CD8-positive, alpha-beta memory T cell (primary cell): Measurements from ENCODE around the gene HPSE. TPM values are rescaled to one million over a fixed set of nuclear protein-coding genes. Genes with fewer than 3 reads are reported as not detected.

Experiments used
- CTCF ChIA-PET: fragments of 350-600 bp; sonication (Branson Sonifier 250); formaldehyde crosslinking; loops from one replicate; lab custom pipeline; 2021; ENCODE audit warnings: antibody characterized with exemption; lab: Charles Lee
- POLR2A ChIA-PET: fragments of 350-600 bp; sonication (Branson Sonifier 250); formaldehyde crosslinking; loops from one replicate; lab custom pipeline; 2021; ENCODE audit warnings: antibody characterized with exemption; lab: Charles Lee
- DNase-seq, 5 donors: peaks; one replicate each; pipeline versions ENCODE4 v3.0.0 to v3.0.0-alpha.2; 2020 to 2022; ENCODE audit warnings: mixed read lengths in 1 of 5
- H3K27ac ChIP-seq: one replicate; pipeline ENCODE4 v1.7.0; 2013; ENCODE audit warnings: low read depth, mild to moderate bottlenecking, low read length, moderate library complexity
- H3K27me3 ChIP-seq: 2 replicates; pipeline ENCODE4 v1.7.0; 2013; ENCODE audit warnings: low read length, mild to moderate bottlenecking; ENCODE audit not compliant: insufficient read depth, poor library complexity, severe bottlenecking
- H3K36me3 ChIP-seq: 2 replicates; pipeline ENCODE4 v1.7.0; 2013; ENCODE audit warnings: mild to moderate bottlenecking, low read length, moderate library complexity; ENCODE audit not compliant: insufficient read depth
- H3K4me1 ChIP-seq: 2 replicates; pipeline ENCODE4 v1.7.0; 2013; ENCODE audit warnings: mild to moderate bottlenecking, low read length, moderate library complexity; ENCODE audit not compliant: insufficient read depth
- H3K4me3 ChIP-seq: 2 replicates; pipeline ENCODE4 v1.7.0; 2013; ENCODE audit warnings: mild to moderate bottlenecking, low read length
- H3K9me3 ChIP-seq: 2 replicates; pipeline ENCODE4 v1.7.0; 2013; ENCODE audit warnings: mild to moderate bottlenecking, low read length
- H3K27ac Mint-ChIP-seq, 8 donors: one replicate each; pipeline ENCODE4 v1.8.0; 2020 to 2021; ENCODE audit warnings: mixed read lengths in 8 of 8, mild to moderate bottlenecking in 6 of 8, inconsistent platforms in 3 of 8, moderate library complexity in 3 of 8
- H3K27me3 Mint-ChIP-seq, 2 donors: one replicate each; pipeline ENCODE4 v1.8.0; 2020 to 2021; ENCODE audit warnings: mixed read lengths in 2 of 2, mild to moderate bottlenecking in 1 of 2, moderate library complexity in 1 of 2
- H3K36me3 Mint-ChIP-seq, 3 donors: one replicate each; pipeline ENCODE4 v1.8.0; 2020 to 2021; ENCODE audit warnings: mixed read lengths in 3 of 3, inconsistent platforms in 1 of 3, mild to moderate bottlenecking in 1 of 3
- H3K4me1 Mint-ChIP-seq, 3 donors: one replicate each; pipeline ENCODE4 v1.8.0; 2020 to 2021; ENCODE audit warnings: mixed read lengths in 3 of 3, inconsistent platforms in 1 of 3, mild to moderate bottlenecking in 1 of 3
- H3K4me3 Mint-ChIP-seq, 7 donors: one replicate each; pipeline ENCODE4 v1.8.0; 2020 to 2021; ENCODE audit warnings: mixed read lengths in 7 of 7, mild to moderate bottlenecking in 6 of 7, moderate library complexity in 4 of 7, inconsistent platforms in 2 of 7
- H3K9me3 Mint-ChIP-seq, 5 donors: one replicate each; pipeline ENCODE4 v1.8.0; 2020 to 2022; ENCODE audit warnings: mixed read lengths in 5 of 5, mild to moderate bottlenecking in 3 of 5, moderate library complexity in 2 of 5, inconsistent platforms in 1 of 5
- polyA plus RNA-seq: library from polyadenylated mRNA; unstranded; fragments of 300-500 nt; fragmentation: Illumina TruSeq; gene quantifications from one replicate; pipeline ENCODE4 v1.2.3, GENCODE V29; 2021
- total RNA-seq, 2 experiments: library from RNA; stranded (reverse); gene quantifications; one replicate each; pipeline ENCODE4 v1.2.3, GENCODE V29; 2021

HPSE gene
- total RNA-seq, result 10 to 100 TPM; 10.6 to 10.9 TPM
- polyA plus RNA-seq, result 4.1 TPM

DNA sequence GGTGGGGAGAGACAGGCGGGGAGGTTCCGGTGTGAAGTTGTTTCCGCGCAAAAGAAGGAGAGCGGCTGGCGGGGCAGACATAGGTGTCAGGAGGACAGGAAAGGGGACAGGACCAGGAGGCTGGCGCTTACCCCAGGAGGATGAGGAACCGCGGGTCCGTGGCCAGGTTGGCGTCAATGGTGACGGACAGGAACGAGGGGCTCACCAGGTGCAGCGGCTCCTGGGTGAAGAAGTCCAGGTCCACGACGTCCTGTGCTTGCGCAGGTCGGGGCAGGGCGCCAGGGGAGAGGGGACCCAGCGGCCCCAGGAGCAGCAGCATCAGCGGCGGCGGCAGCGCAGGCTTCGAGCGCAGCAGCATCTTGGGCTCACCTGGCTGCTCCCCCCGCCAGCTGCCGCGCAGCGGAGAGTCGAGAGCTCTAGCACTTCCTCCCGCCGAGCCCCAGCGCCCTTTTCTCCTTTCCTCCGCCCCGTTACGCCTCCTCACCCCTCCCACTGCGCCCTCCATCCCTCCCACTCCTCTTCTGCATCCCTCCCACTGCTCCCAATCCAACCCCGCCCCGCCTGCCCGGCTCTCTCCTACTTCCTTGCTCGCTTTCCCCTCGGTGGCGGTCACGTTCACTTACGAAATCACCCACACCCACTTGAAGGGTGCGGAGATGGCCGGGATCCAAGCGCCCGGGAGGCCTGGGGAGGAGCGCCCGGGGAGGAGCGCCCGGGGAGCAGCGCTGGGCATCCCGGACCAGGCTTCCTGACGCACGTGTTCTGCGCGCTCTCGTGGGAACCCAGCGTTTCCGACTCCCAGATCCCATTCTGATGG is at the start of gene HPSE:
TSS of gene HPSE (minus strand) at position 424 of the 817 bp plus-strand sequence. CDS start at position 358, 66 bp downstream.
- H3K4me3 Mint-ChIP-seq, result peak within 1 kb of the TSS; percentile 83 to 97 (median 85)
- ChIA-PET POLR2A (no interaction called here), CTCF (interaction anchor here (1.1 kb wide), 1 partner anchor 54 kb away, joined by 3 read pairs; no protein-coding TSS in a partner anchor)
- DNase-seq, result peak; percentile 54 to 76 (median 61)
- Histone ChIP-seq H3K4me1 (peaks cover 5% of the 10 kb centered on the region), H3K9me3 (no peaks in the 10 kb centered on the region), H3K27ac (peak within 1 kb of the TSS; percentile 27), H3K27me3 (no peaks in the 10 kb centered on the region), H3K4me3 (peak within 1 kb of the TSS; percentile 55), H3K36me3 (no peaks in the 10 kb centered on the region)
- peaks cover 6 to 14% (median 9%) of the 10 kb centered on the region in 5 donors for H3K9me3 Mint-ChIP-seq
- H3K27me3 Mint-ChIP-seq, result peaks cover under 1 to 10% of the 10 kb centered on the region in 2 donors
- H3K4me1 Mint-ChIP-seq, result peaks cover 16 to 34% (median 30%) of the 10 kb centered on the region in 3 donors
- peaks cover 2 to 5% (median 3%) of the 10 kb centered on the region in 3 donors for H3K36me3 Mint-ChIP-seq
- H3K27ac Mint-ChIP-seq, result peak within 1 kb of the TSS; percentile 58 to 99 (median 81)

DNA sequence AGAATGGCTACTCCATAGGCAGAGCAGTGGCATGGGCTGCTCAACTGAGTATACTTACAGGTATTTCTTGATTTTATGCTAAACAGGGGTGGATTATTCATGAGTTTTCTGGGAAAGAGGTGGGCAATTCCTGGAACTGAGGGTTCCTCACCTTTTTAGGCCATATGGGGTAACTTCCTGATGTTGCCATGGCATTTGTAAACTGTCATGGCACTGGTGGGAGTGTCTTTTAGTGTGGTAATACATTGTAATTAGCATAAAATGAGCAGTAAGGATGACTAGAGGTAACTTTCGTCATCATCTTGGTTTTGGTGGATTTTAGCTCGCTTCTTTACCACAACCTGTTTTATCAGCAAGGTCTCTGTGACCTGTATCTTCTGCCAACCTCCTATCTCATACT is 48.2 kb upstream of the HPSE start:
- no peak for DNase-seq
- Histone ChIP-seq H3K9me3 (peaks cover 7% of the 10 kb centered on the region), H3K4me3 (no peak overlapping the region), H3K27ac (no peak overlapping the region), H3K4me1 (peaks cover under 1% of the 10 kb centered on the region), H3K36me3 (no peaks in the 10 kb centered on the region), H3K27me3 (no peaks in the 10 kb centered on the region)
- Mint-ChIP-seq H3K36me3 (peaks cover 0 to 10% (median 7%) of the 10 kb centered on the region in 3 donors), H3K27ac (no peak overlapping the region), H3K4me3 (peak overlapping the region in 1 of 7 donors; percentile 15), H3K27me3 (peaks cover 0 to 7% of the 10 kb centered on the region in 2 donors), H3K9me3 (peaks cover 5 to 14% (median 13%) of the 10 kb centered on the region in 5 donors), H3K4me1 (peaks cover 0 to 10% (median under 1%) of the 10 kb centered on the region in 3 donors)
- POLR2A ChIA-PET, result no interaction called here
- CTCF ChIA-PET, result no interaction called here

DNA sequence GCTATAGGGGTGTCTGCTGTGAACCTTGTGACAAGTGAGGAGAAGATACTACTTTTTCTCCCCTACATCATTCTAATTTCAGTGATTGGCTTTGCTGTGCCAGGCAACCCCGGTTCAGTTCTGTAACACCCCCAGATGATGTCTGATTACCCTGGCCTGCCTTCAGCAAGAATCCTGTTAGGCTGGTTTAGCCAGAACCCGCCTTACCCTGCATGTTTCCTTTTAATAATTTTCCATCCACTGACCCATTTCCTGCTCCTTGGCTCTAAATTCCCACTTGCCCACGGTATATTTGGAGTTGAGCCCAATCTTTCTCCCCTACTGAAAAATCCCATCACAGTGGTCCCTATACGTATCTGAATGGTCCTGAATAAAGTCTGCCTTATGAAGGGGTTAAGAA is 46.5 kb upstream of the HPSE start:
- ChIA-PET POLR2A (no interaction called here), CTCF (no interaction called here)
- Mint-ChIP-seq H3K4me1 (peaks cover 0 to 8% (median 0%) of the 10 kb centered on the region in 3 donors), H3K27me3 (peaks cover 2 to 10% of the 10 kb centered on the region in 2 donors), H3K9me3 (peaks cover 15 to 26% (median 24%) of the 10 kb centered on the region in 5 donors), H3K27ac (no peak overlapping the region), H3K4me3 (no peak overlapping the region), H3K36me3 (peaks cover 0 to 24% (median 9%) of the 10 kb centered on the region in 3 donors)
- no peak for DNase-seq
- H3K9me3 ChIP-seq, result peaks cover 10% of the 10 kb centered on the region
- no peaks in the 10 kb centered on the region for H3K27me3 ChIP-seq
- no peak overlapping the region for H3K4me3 ChIP-seq
- no peaks in the 10 kb centered on the region for H3K4me1 ChIP-seq
- no peaks in the 10 kb centered on the region for H3K36me3 ChIP-seq
- H3K27ac ChIP-seq, result no peak overlapping the region

DNA sequence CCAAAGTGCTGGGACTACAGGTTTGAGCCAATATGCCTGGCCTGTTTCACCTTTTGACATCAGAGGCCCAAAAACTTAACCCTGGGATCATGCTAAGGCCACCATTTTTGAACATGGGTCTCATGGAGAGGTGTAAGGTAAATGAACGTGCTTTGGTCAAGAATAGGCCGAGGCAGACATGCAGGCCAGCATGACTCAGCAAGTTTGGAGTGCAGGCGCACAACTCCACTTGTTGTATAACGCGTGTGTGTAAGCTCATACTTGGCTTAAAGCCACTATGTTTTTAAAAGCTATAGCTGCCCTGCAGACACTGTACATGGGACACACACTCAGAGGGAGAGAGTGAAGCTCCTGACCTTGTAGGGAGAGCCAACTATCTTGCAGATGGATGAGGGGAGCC is 43.8 kb upstream of the HPSE start:
- Histone ChIP-seq H3K27me3 (no peaks in the 10 kb centered on the region), H3K4me1 (no peaks in the 10 kb centered on the region), H3K4me3 (no peak overlapping the region), H3K27ac (no peak overlapping the region), H3K9me3 (peaks cover 10% of the 10 kb centered on the region), H3K36me3 (no peaks in the 10 kb centered on the region)
- peaks cover 0 to 30% (median 6%) of the 10 kb centered on the region in 3 donors for H3K36me3 Mint-ChIP-seq
- H3K27ac Mint-ChIP-seq, result no peak overlapping the region
- peaks cover 16 to 18% of the 10 kb centered on the region in 2 donors for H3K27me3 Mint-ChIP-seq
- DNase-seq, result peak in 1 of 5 donors; percentile 11
- ChIA-PET CTCF (interaction anchor here (1.8 kb wide), 1 partner anchor 13 kb away, joined by 4 read pairs; no protein-coding TSS in a partner anchor), POLR2A (no interaction called here)
- peaks cover 15 to 30% (median 24%) of the 10 kb centered on the region in 5 donors for H3K9me3 Mint-ChIP-seq
- no peak overlapping the region for H3K4me3 Mint-ChIP-seq
- H3K4me1 Mint-ChIP-seq, result peaks cover 0 to 8% (median 0%) of the 10 kb centered on the region in 3 donors

DNA sequence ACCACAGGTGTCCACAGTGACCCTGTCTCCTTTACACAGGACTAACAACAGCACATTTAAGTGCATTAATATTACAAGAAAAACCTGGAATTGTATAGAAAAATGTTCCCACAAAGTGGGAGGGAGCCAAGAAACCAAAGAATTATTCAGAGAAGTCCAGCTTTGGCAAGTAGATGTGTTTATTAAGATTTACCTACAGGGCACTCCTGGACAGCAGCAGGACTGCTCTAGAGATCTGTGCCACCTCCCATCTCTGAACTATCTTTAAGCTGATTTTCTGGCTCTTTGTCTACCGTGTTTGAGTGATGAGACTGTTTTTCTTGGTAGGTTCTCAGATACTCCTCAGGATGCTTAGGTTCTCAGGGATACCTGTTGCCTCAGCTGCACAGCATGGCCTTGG is 38.3 kb upstream of the HPSE start:
- Mint-ChIP-seq H3K9me3 (peaks cover 8 to 17% (median 12%) of the 10 kb centered on the region in 5 donors), H3K36me3 (peaks cover 0 to 20% (median 1%) of the 10 kb centered on the region in 3 donors), H3K27me3 (peaks cover 11 to 21% of the 10 kb centered on the region in 2 donors), H3K27ac (peak overlapping the region in 1 of 8 donors; percentile 36), H3K4me3 (no peak overlapping the region), H3K4me1 (no peaks in the 10 kb centered on the region)
- Histone ChIP-seq H3K4me1 (no peaks in the 10 kb centered on the region), H3K4me3 (no peak overlapping the region), H3K36me3 (no peaks in the 10 kb centered on the region), H3K27ac (no peak overlapping the region), H3K27me3 (no peaks in the 10 kb centered on the region), H3K9me3 (peaks cover 4% of the 10 kb centered on the region)
- POLR2A ChIA-PET, result no interaction called here
- DNase-seq, result no peak
- CTCF ChIA-PET, result no interaction called here

DNA sequence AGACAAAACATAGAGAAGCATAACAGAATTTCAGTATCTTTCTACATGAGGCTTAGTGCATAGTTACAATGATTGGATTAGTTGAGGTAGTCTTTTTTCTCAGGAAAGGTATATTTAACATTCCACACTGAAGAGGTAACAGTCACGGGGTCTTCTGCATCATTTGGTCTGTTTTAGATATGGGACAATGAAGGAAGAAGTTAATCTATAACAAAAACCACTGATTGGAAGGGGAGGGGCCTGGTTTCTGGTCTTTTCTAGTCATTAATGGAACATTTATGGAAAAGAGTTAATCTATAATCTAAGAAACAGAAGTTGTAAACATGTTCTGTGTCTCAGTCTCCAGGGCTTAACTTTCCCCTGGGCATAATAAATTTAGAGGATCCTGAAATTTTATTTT is 37.3 kb upstream of the HPSE start:
- no peaks in the 10 kb centered on the region for H3K27me3 ChIP-seq
- no peaks in the 10 kb centered on the region for H3K9me3 ChIP-seq
- Mint-ChIP-seq H3K27me3 (peaks cover 7 to 21% of the 10 kb centered on the region in 2 donors), H3K36me3 (peaks cover 0 to 10% (median 1%) of the 10 kb centered on the region in 3 donors), H3K4me1 (no peaks in the 10 kb centered on the region), H3K9me3 (peaks cover 1 to 7% (median 3%) of the 10 kb centered on the region in 5 donors), H3K27ac (no peak overlapping the region), H3K4me3 (no peak overlapping the region)
- ChIA-PET CTCF (no interaction called here), POLR2A (no interaction called here)
- DNase-seq, result no peak
- H3K27ac ChIP-seq, result no peak overlapping the region
- no peaks in the 10 kb centered on the region for H3K4me1 ChIP-seq
- no peak overlapping the region for H3K4me3 ChIP-seq
- H3K36me3 ChIP-seq, result no peaks in the 10 kb centered on the region

DNA sequence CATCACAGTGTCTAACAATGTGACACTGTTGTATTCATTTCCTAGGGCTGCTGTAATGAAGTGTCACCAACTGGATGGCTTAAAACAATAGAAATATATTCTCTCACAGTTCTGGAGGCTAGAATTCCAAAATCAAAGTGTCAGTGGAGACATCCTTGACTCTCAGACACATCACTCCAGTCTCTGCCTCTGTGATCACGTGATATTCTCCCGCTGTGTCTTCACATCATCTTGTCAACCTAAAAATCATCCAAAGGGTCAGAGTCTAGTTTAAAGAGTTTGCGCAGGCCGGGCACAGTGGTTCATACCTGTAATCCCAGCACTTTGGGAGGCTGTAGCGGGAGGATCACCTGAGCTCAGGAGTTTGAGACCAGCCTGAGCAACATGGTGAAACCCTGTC is 36.6 kb upstream of the HPSE start:
- Histone ChIP-seq H3K27me3 (no peaks in the 10 kb centered on the region), H3K9me3 (no peaks in the 10 kb centered on the region), H3K27ac (no peak overlapping the region), H3K4me1 (no peaks in the 10 kb centered on the region), H3K4me3 (no peak overlapping the region), H3K36me3 (no peaks in the 10 kb centered on the region)
- no peak for DNase-seq
- ChIA-PET POLR2A (no interaction called here), CTCF (no interaction called here)
- Mint-ChIP-seq H3K4me3 (no peak overlapping the region), H3K27me3 (peaks cover 7 to 19% of the 10 kb centered on the region in 2 donors), H3K4me1 (no peaks in the 10 kb centered on the region), H3K9me3 (peaks cover 0 to 5% (median 1%) of the 10 kb centered on the region in 5 donors), H3K36me3 (peaks cover 0 to 7% (median under 1%) of the 10 kb centered on the region in 3 donors), H3K27ac (no peak overlapping the region)

DNA sequence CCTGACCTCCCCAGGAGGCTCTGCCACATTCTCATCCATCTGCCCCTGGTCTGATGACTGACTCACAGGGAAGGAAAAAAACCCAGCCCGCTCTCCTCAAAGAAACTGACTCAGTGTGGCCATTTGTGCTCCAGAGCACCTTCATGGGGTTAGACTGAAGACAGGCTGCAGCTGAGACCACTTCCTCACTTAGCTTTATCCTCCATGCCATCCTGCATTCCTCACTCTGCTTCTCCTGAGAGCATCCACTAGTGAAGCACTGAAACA is 35.9 kb upstream of the HPSE start:
- Histone ChIP-seq H3K4me3 (no peak overlapping the region), H3K36me3 (no peaks in the 10 kb centered on the region), H3K27ac (no peak overlapping the region), H3K27me3 (no peaks in the 10 kb centered on the region), H3K4me1 (no peaks in the 10 kb centered on the region), H3K9me3 (no peaks in the 10 kb centered on the region)
- Mint-ChIP-seq H3K9me3 (no peaks in the 10 kb centered on the region), H3K4me1 (no peaks in the 10 kb centered on the region), H3K27ac (no peak overlapping the region), H3K36me3 (peaks cover 0 to under 1% (median 0%) of the 10 kb centered on the region in 3 donors), H3K27me3 (peaks cover 3 to 13% of the 10 kb centered on the region in 2 donors), H3K4me3 (no peak overlapping the region)
- POLR2A ChIA-PET, result no interaction called here
- CTCF ChIA-PET, result no interaction called here
- DNase-seq, result no peak
